B cell (primary cell): ENCODE results near the gene GOLGA6L10.
"Not testable (repeated sequence)": the region's sequence is repeated elsewhere in the genome, so short reads cannot be mapped to it uniquely, and the experiment has no call there.

Source experiments
- CTCF ChIP-seq: fragments of 200-600 bp; IDR thresholded peaks from one replicate; pipeline ENCODE4 v1.8.0; 2022; ENCODE audit warnings: antibody characterized with exemption, mild to moderate bottlenecking
- EZH2 ChIP-seq: IDR thresholded peaks from 2 replicates; pipeline ENCODE4 v1.6.1; 2012; ENCODE audit warnings: borderline replicate concordance, low read depth, mild to moderate bottlenecking, moderate library complexity, low read length; ENCODE audit not compliant: insufficient read depth, poor library complexity, severe bottlenecking

GRCh38 chr15:82354546-82354945, 5.3 kb upstream of the GOLGA6L10 start:
- TF ChIP-seq CTCF, EZH2: not testable (repeated sequence)
